Sigmoid colon (tissue), 4 donors: ENCODE results near the gene SMYD3.

Experiments
- POLR2AphosphoS5 ChIP-seq, 4 donors: sonication (generic); formaldehyde crosslinking; IDR thresholded peaks; one replicate each; pipeline ENCODE4 v1.6.1; 2017; ENCODE audit warnings: antibody characterized with exemption in 4 of 4
- TF ChIP-seq, protein P1 (sequence below), 4 experiments: fragments of 450-650 bp in 3 of 4; fragments of 200-600 bp in 1 of 4; IDR thresholded peaks; one replicate each; pipeline ENCODE4 v1.5.1; 2016 to 2019; ENCODE audit warnings: antibody characterized with exemption in 4 of 4, mild to moderate bottlenecking in 3 of 4, moderate library complexity in 2 of 4

DNA sequence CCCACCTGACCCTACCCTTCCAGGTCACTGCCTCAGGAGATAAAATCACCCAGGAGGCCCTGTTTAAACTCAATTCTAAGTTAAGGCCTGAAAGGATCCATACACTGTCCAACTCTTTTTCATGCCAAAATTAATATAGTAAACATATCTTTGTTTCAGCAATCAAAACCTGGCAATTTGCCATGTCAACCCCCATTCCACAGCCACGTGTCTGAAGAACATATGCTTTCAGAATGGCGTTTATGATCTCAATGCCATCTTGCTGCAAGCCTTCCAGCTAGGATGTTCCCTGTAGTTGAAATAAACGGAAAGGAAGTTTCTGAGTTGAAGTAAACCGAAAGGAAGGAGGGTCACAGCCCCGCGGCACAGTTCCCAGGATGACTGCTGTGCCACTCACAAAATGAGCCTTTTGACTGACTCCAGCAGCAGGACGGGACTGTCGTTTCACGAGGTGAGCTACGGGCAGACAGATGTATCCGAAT lies 472.0 kb downstream of the SMYD3 start:
- TF ChIP-seq, protein P1, sequence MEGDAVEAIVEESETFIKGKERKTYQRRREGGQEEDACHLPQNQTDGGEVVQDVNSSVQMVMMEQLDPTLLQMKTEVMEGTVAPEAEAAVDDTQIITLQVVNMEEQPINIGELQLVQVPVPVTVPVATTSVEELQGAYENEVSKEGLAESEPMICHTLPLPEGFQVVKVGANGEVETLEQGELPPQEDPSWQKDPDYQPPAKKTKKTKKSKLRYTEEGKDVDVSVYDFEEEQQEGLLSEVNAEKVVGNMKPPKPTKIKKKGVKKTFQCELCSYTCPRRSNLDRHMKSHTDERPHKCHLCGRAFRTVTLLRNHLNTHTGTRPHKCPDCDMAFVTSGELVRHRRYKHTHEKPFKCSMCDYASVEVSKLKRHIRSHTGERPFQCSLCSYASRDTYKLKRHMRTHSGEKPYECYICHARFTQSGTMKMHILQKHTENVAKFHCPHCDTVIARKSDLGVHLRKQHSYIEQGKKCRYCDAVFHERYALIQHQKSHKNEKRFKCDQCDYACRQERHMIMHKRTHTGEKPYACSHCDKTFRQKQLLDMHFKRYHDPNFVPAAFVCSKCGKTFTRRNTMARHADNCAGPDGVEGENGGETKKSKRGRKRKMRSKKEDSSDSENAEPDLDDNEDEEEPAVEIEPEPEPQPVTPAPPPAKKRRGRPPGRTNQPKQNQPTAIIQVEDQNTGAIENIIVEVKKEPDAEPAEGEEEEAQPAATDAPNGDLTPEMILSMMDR (IDR thresholded peaks at IDR 0.05): no peak
- no peak for TF ChIP-seq POLR2AphosphoS5 (IDR thresholded peaks at IDR 0.05)
